ENCODE data around the gene IL20RA.

IL20RA gene

GRCh38 chr6:136955123-136955522, 89.6 kb downstream of the IL20RA start:
- Histone ChIP-seq H2AFZ (ENCODE audit: low read length) (no peak overlapping the region), H3K4me2 (ENCODE audit: low read depth, low read length) (no peak overlapping the region), H3K4me1 (ENCODE audit: low read length) (peaks cover 8% of the 10 kb centered on the region), H3K9me3 (replicated peaks; ENCODE audit: insufficient read depth, low read length) (no peaks in the 10 kb centered on the region), H3K27ac (ENCODE audit: low read length) (no peak overlapping the region), H3K79me2 (ENCODE audit: low read length) (no peaks in the 10 kb centered on the region), H3K4me3 (ENCODE audit: low read length) (no peak overlapping the region), H3K9ac (ENCODE audit: low read length) (no peak overlapping the region), H3K9me2 (replicated peaks; ENCODE audit: insufficient read depth, low read length) (no peaks in the 10 kb centered on the region), H3K36me3 (replicated peaks; ENCODE audit: insufficient read depth, low read length) (no peaks in the 10 kb centered on the region), H4K20me1 (ENCODE audit: insufficient read depth, low read length) (no peaks in the 10 kb centered on the region), H3K27me3 (replicated peaks; ENCODE audit: insufficient read depth, low read length) (no peaks in the 10 kb centered on the region), H3F3A (ENCODE audit: insufficient read depth, low read length) (no peaks in the 10 kb centered on the region)
- DNase-seq: no peak
- TF ChIP-seq CTCF (IDR thresholded peaks at IDR 0.05; ENCODE audit: low read length) (no peak), EZH2phosphoT487 (IDR thresholded peaks at IDR 0.05; ENCODE audit: low read length) (no peak), EZH2 (optimal IDR thresholded peaks at IDR 0.05; ENCODE audit: low read depth, low read length) (no peak)

- Histone ChIP-seq H3K4me2 (ENCODE audit: low read depth, low read length) (no peak overlapping the region), H3K36me3 (replicated peaks; ENCODE audit: insufficient read depth, low read length) (no peaks in the 10 kb centered on the region), H3K9me3 (replicated peaks; ENCODE audit: insufficient read depth, low read length) (no peaks in the 10 kb centered on the region), H3K9ac (ENCODE audit: low read length) (no peak overlapping the region), H3F3A (ENCODE audit: insufficient read depth, low read length) (no peaks in the 10 kb centered on the region), H3K9me2 (replicated peaks; ENCODE audit: insufficient read depth, low read length) (no peaks in the 10 kb centered on the region), H3K27ac (ENCODE audit: low read length) (no peak overlapping the region), H3K4me3 (ENCODE audit: low read length) (no peak overlapping the region), H3K79me2 (ENCODE audit: low read length) (no peaks in the 10 kb centered on the region), H2AFZ (ENCODE audit: low read length) (no peak overlapping the region), H3K27me3 (replicated peaks; ENCODE audit: insufficient read depth, low read length) (no peaks in the 10 kb centered on the region), H3K4me1 (ENCODE audit: low read length) (peaks cover 8% of the 10 kb centered on the region), H4K20me1 (ENCODE audit: insufficient read depth, low read length) (no peaks in the 10 kb centered on the region)
- TF ChIP-seq CTCF (IDR thresholded peaks at IDR 0.05; ENCODE audit: low read length) (no peak), EZH2phosphoT487 (IDR thresholded peaks at IDR 0.05; ENCODE audit: low read length) (no peak), EZH2 (optimal IDR thresholded peaks at IDR 0.05; ENCODE audit: low read depth, low read length) (no peak)
- no peak for DNase-seq
These were observed 92.0 kb downstream of the IL20RA start for GRCh38 chr6:136952714-136953260.

- H3K9me3 ChIP-seq (replicated peaks; ENCODE audit: insufficient read depth, low read length): no peaks in the 10 kb centered on the region
- H3K79me2 ChIP-seq (ENCODE audit: low read length): no peaks in the 10 kb centered on the region
- peak overlapping the region; percentile 2; the same call in 1 of the 2 replicates for H2AFZ ChIP-seq (ENCODE audit: low read length)
- no peaks in the 10 kb centered on the region for H3K4me1 ChIP-seq (ENCODE audit: low read length)
- H3K36me3 ChIP-seq (replicated peaks; ENCODE audit: insufficient read depth, low read length): no peaks in the 10 kb centered on the region
- H3K9ac ChIP-seq (ENCODE audit: low read length): no peak overlapping the region
- no peak overlapping the region for H3K27ac ChIP-seq (ENCODE audit: low read length)
- no peak for TF ChIP-seq EZH2 (optimal IDR thresholded peaks at IDR 0.05; ENCODE audit: low read depth, low read length)
- no peak for TF ChIP-seq CTCF (IDR thresholded peaks at IDR 0.05; ENCODE audit: low read length)
- TF ChIP-seq EZH2phosphoT487 (IDR thresholded peaks at IDR 0.05; ENCODE audit: low read length): no peak
- no peak overlapping the region for H3K4me3 ChIP-seq (ENCODE audit: low read length)
- DNase-seq: no peak
- no peaks in the 10 kb centered on the region for H4K20me1 ChIP-seq (ENCODE audit: insufficient read depth, low read length)
- H3K27me3 ChIP-seq (replicated peaks; ENCODE audit: insufficient read depth, low read length): no peaks in the 10 kb centered on the region
- no peaks in the 10 kb centered on the region for H3K9me2 ChIP-seq (replicated peaks; ENCODE audit: insufficient read depth, low read length)
- H3K4me2 ChIP-seq (ENCODE audit: low read depth, low read length): no peak overlapping the region
- H3F3A ChIP-seq (ENCODE audit: insufficient read depth, low read length): no peaks in the 10 kb centered on the region
These were observed 94.2 kb downstream of the IL20RA start for GRCh38 chr6:136950436-136951126.

Data from MM.1S (cell line).